ENCODE data around the gene SUFU.

Gene SUFU

DNA sequence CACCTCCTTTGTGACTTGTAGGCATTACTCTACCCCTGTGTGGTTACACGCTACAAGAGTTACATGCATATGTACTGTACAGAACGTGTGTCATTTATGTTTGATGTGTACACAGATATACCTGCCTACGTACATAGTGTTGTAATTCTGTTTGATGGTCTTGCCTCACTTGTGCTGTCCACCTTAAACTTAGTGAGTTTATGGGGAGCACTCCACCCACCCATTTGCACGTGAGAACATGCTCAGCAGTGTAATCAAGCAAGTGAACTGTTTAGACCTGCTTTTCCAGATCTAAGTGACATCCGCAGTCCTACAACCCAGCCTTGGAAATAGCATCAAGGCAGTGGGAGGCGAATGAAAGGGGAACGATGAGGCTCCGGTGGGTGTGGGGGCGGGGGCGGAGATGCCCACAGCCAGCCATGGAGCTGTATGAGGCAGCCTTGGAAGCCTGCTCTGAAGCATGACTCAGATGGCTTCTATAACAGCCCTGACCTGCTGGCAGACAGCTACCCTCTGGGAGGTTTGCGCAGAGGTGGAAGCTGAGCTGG lies 52.1 kb downstream of the SUFU start:
- TF ChIP-seq, protein P1, sequence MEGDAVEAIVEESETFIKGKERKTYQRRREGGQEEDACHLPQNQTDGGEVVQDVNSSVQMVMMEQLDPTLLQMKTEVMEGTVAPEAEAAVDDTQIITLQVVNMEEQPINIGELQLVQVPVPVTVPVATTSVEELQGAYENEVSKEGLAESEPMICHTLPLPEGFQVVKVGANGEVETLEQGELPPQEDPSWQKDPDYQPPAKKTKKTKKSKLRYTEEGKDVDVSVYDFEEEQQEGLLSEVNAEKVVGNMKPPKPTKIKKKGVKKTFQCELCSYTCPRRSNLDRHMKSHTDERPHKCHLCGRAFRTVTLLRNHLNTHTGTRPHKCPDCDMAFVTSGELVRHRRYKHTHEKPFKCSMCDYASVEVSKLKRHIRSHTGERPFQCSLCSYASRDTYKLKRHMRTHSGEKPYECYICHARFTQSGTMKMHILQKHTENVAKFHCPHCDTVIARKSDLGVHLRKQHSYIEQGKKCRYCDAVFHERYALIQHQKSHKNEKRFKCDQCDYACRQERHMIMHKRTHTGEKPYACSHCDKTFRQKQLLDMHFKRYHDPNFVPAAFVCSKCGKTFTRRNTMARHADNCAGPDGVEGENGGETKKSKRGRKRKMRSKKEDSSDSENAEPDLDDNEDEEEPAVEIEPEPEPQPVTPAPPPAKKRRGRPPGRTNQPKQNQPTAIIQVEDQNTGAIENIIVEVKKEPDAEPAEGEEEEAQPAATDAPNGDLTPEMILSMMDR (IDR thresholded peaks at IDR 0.05; ENCODE audit: insufficient read depth, low read length, poor library complexity, severe bottlenecking) = no peak
- DNase-seq (ENCODE audit: extremely low read depth, insufficient read length) = no peak
- no peaks in the 10 kb centered on the region; the same call in 1 of the 2 replicates for H3K36me3 ChIP-seq (ENCODE audit: control insufficient read depth, insufficient read depth, low read length)
- no peak overlapping the region for H3K4me3 ChIP-seq (replicated peaks; ENCODE audit: low read depth, low read length)
- no peaks in the 10 kb centered on the region for H3K27me3 ChIP-seq (replicated peaks; ENCODE audit: control insufficient read depth, insufficient read depth, low read length)

DNA sequence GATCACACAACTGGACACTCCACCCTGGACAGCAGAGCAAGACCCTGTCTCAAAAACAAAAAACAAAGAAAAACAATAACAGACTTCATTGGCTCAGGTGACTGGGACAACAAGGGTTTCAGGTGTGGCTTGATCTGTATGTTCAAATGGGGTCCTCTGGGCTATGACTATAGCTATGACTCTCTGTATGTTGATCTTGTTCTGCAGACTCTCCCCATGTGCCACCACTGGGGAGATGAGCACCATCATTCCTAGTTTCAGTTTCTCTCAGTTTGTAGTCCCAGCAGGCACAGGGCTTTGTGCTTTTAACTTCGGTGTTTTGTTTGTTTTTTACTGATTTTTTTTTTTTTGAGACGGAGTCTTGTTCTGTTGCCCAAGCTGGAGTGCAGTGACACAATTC lies 53.8 kb downstream of the SUFU start:
- TF ChIP-seq, protein P1 (IDR thresholded peaks at IDR 0.05; ENCODE audit: insufficient read depth, low read length, poor library complexity, severe bottlenecking) = no peak
- no peaks in the 10 kb centered on the region for H3K27me3 ChIP-seq (replicated peaks; ENCODE audit: control insufficient read depth, insufficient read depth, low read length)
- DNase-seq (ENCODE audit: extremely low read depth, insufficient read length) = no peak
- H3K36me3 ChIP-seq (ENCODE audit: control insufficient read depth, insufficient read depth, low read length) = no peaks in the 10 kb centered on the region
- no peak overlapping the region for H3K4me3 ChIP-seq (replicated peaks; ENCODE audit: low read depth, low read length)

DNA sequence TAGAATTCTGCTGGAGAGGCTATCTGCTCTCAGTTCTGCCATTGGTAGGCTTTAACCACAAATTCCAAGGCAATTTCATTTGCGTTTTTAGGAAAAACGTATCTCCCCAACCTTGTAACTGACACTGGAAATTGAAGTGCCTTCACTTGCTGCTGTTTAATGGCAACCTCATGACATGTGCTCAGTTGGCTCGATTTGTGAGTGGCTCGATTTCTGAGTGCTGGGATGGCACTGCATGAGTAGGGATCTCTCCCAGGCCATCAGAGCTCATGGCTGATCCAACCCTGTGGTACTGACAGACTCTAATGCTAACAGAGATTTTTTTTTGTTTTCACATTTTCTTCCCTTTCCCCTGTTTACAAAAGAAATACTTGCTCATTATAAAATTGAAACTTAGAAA lies 56.0 kb downstream of the SUFU start:
- Histone ChIP-seq H3K36me3 (ENCODE audit: control insufficient read depth, insufficient read depth, low read length) (no peaks in the 10 kb centered on the region), H3K27me3 (replicated peaks; ENCODE audit: control insufficient read depth, insufficient read depth, low read length) (no peaks in the 10 kb centered on the region), H3K4me3 (replicated peaks; ENCODE audit: low read depth, low read length) (no peak overlapping the region)
- no peak for DNase-seq (ENCODE audit: extremely low read depth, insufficient read length)
- TF ChIP-seq, protein P1 (IDR thresholded peaks at IDR 0.05; ENCODE audit: insufficient read depth, low read length, poor library complexity, severe bottlenecking) = no peak

DNA sequence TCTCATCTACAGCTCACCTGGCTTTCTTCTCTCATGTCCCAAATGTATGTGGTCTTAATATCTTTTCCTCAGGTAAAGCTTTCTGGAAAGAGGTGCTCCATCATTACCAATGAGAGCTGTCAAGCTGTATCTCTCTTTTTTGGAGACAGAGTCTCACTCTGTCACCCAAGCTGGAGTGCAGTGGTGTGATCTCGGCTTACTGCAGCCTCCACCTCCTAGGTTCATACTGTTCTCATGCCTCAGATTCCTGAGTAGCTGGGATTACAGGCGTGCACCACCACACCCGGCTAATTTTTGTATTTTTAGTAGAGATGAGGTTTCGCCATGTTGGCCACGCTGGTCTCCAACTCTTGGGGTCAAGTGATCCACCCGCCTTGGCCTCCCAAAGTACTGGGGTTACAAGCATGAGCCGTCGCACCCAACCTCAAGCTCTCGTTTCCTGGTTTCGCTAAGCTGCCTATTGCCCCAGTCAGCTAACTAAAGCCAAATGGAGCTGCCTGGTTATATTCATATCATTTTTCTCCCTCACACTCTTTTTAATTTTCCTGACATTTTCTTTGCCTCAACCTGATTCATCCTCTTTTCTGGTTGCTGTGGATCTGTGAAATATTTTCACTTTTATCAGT lies 60.5 kb downstream of the SUFU start:
- Histone ChIP-seq H3K27me3 (replicated peaks; ENCODE audit: control insufficient read depth, insufficient read depth, low read length) (no peaks in the 10 kb centered on the region), H3K36me3 (ENCODE audit: control insufficient read depth, insufficient read depth, low read length) (no peaks in the 10 kb centered on the region), H3K4me3 (replicated peaks; ENCODE audit: low read depth, low read length) (no peak overlapping the region)
- TF ChIP-seq, protein P1 (IDR thresholded peaks at IDR 0.05; ENCODE audit: insufficient read depth, low read length, poor library complexity, severe bottlenecking) = no peak
- no peak for DNase-seq (ENCODE audit: extremely low read depth, insufficient read length)

DNA sequence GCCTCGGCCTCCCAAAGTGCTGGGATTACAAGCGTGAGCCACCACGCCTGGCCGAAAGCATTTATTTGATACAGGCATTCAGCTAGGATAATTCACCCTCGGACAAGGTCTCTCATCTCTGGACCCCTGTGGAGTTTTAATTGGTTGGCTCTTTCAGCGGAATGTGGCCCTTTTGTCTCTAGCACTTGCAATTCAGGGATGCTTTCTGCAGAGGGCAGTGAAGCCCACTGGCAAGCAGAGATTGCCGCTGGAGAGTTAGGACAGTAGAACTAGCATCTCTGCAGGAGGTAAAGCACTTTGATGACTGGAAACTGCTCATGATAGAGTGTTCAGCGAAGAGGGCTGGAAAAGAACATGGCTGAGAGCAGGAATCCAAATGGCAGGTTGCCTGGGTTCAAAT lies 62.0 kb downstream of the SUFU start:
- no peak for DNase-seq (ENCODE audit: extremely low read depth, insufficient read length)
- H3K27me3 ChIP-seq (replicated peaks; ENCODE audit: control insufficient read depth, insufficient read depth, low read length) = no peaks in the 10 kb centered on the region
- TF ChIP-seq, protein P1 (IDR thresholded peaks at IDR 0.05; ENCODE audit: insufficient read depth, low read length, poor library complexity, severe bottlenecking) = no peak

More for the DNA sequence above, 62.0 kb downstream of the SUFU start:
- Histone ChIP-seq H3K4me3 (replicated peaks; ENCODE audit: low read depth, low read length) (no peak overlapping the region), H3K36me3 (ENCODE audit: control insufficient read depth, insufficient read depth, low read length) (no peaks in the 10 kb centered on the region)
